CD4-positive, alpha-beta T cell (primary cell): Measurements from ENCODE around the gene TMEM132E. TPM values are rescaled to one million over a fixed set of nuclear protein-coding genes. Genes with fewer than 3 reads are reported as not detected.

Experiments used
- ATAC-seq: fragments of 200-7000 bp; cut with Tn5 transposase; one replicate; pipeline ENCODE4 v1.10.0; 2022; ENCODE audit warnings: mild to moderate bottlenecking; ENCODE audit not compliant: poor library complexity
- CTCF ChIA-PET: fragments of 350-600 bp; sonication (Branson Sonifier 250); formaldehyde crosslinking; loops from one replicate; lab custom pipeline; 2021; ENCODE audit warnings: antibody characterized with exemption, inconsistent platforms; lab: Charles Lee
- POLR2A ChIA-PET: fragments of 350-600 bp; sonication (Branson Sonifier 250); formaldehyde crosslinking; loops from one replicate; lab custom pipeline; 2021; ENCODE audit warnings: antibody characterized with exemption, inconsistent platforms; lab: Charles Lee
- DNase-seq, 14 experiments: peaks; one replicate each; pipeline ENCODE4 v3.0.0-alpha.2; 2013 to 2020; ENCODE audit warnings: mixed read lengths in 2 of 14
- H3K27ac ChIP-seq, 2 donors: one replicate each; pipeline versions ENCODE4 v1.5.1 to v1.7.0; 2013; ENCODE audit warnings: low read length in 2 of 2, low read depth in 1 of 2, mild to moderate bottlenecking in 1 of 2
- H3K27me3 ChIP-seq, 2 experiments: 1 replicate in 1 of 2; 2 replicates in 1 of 2; pipeline versions ENCODE4 v1.6.1 to v1.7.0; 2013; ENCODE audit warnings: low read length in 2 of 2, control low read depth in 1 of 2, mild to moderate bottlenecking in 1 of 2, moderate library complexity in 1 of 2; ENCODE audit not compliant: insufficient read depth in 2 of 2, control insufficient read depth in 1 of 2
- H3K36me3 ChIP-seq: one replicate; pipeline ENCODE4 v1.6.1; 2013; ENCODE audit warnings: low read length, control low read depth; ENCODE audit not compliant: insufficient read depth
- H3K4me1 ChIP-seq: one replicate; pipeline ENCODE4 v1.6.1; 2013; ENCODE audit warnings: low read length, control low read depth; ENCODE audit not compliant: insufficient read depth
- H3K4me3 ChIP-seq: one replicate; pipeline ENCODE4 v1.5.1; 2013; ENCODE audit warnings: mild to moderate bottlenecking, low read length, moderate library complexity
- H3K9me3 ChIP-seq, 2 experiments: 1 replicate in 1 of 2; 2 replicates in 1 of 2; pipeline versions ENCODE4 v1.6.1 to v1.7.0; 2013; ENCODE audit warnings: low read length in 2 of 2, mild to moderate bottlenecking in 2 of 2, control low read depth in 1 of 2, moderate library complexity in 1 of 2; ENCODE audit not compliant: control insufficient read depth in 1 of 2, insufficient read depth in 1 of 2
- H3K27ac Mint-ChIP-seq: one replicate; pipeline ENCODE4 v1.8.0; 2020; ENCODE audit warnings: mixed read lengths
- H3K27me3 Mint-ChIP-seq: one replicate; pipeline ENCODE4 v1.8.0; 2021; ENCODE audit warnings: mixed read lengths
- H3K36me3 Mint-ChIP-seq: one replicate; pipeline ENCODE4 v1.8.0; 2021; ENCODE audit warnings: low read depth, mixed read lengths
- H3K4me1 Mint-ChIP-seq: one replicate; pipeline ENCODE4 v1.8.0; 2021; ENCODE audit warnings: low read depth, mixed read lengths
- H3K4me3 Mint-ChIP-seq: one replicate; pipeline ENCODE4 v1.8.0; 2020; ENCODE audit warnings: mild to moderate bottlenecking, mixed read lengths
- H3K9me3 Mint-ChIP-seq: one replicate; pipeline ENCODE4 v1.8.0; 2020; ENCODE audit warnings: mixed read lengths
- intact Hi-C, 2 experiments: fragments of 100-400 bp; cut with DNase I in 1 of 2; cut with micrococcal nuclease in 1 of 2; formaldehyde crosslinking; loops; one replicate each; pipeline versions ENCODE4 v1.15.1 to v1.9.0; 2023 to 2025; cut with DNase I, micrococcal nuclease
- total RNA-seq, 174 experiments: library from RNA in 2 of 174; stranded (reverse) in 2 of 174; gene quantifications; one replicate each; pipeline ENCODE4 v1.2.3 and lab custom pipeline; 2021 to 2026
- TF ChIP-seq, protein P1 (sequence below): fragments of 200-600 bp; IDR thresholded peaks from one replicate; pipeline ENCODE4 v1.8.0; 2022; ENCODE audit warnings: antibody characterized with exemption, mild to moderate bottlenecking

The TMEM132E gene
- total RNA-seq, 2 experiments from 2014 or later = 0.05 TPM; not detected in 1

GRCh38 chr17:34682305-34682704, 102.9 kb downstream of the TMEM132E start:
- TF ChIP-seq, protein P1, sequence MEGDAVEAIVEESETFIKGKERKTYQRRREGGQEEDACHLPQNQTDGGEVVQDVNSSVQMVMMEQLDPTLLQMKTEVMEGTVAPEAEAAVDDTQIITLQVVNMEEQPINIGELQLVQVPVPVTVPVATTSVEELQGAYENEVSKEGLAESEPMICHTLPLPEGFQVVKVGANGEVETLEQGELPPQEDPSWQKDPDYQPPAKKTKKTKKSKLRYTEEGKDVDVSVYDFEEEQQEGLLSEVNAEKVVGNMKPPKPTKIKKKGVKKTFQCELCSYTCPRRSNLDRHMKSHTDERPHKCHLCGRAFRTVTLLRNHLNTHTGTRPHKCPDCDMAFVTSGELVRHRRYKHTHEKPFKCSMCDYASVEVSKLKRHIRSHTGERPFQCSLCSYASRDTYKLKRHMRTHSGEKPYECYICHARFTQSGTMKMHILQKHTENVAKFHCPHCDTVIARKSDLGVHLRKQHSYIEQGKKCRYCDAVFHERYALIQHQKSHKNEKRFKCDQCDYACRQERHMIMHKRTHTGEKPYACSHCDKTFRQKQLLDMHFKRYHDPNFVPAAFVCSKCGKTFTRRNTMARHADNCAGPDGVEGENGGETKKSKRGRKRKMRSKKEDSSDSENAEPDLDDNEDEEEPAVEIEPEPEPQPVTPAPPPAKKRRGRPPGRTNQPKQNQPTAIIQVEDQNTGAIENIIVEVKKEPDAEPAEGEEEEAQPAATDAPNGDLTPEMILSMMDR = no peak
- Histone ChIP-seq H3K4me1 (no peaks in the 10 kb centered on the region), H3K4me3 (no peak overlapping the region), H3K27me3 (peaks cover 16 to 20% of the 10 kb centered on the region in 2 experiments), H3K27ac (no peak overlapping the region), H3K36me3 (no peaks in the 10 kb centered on the region), H3K9me3 (peaks cover 0 to 4% of the 10 kb centered on the region in 2 experiments)
- Mint-ChIP-seq H3K36me3 (peaks cover under 1% of the 10 kb centered on the region), H3K4me3 (no peak overlapping the region), H3K9me3 (peaks cover 2% of the 10 kb centered on the region), H3K27me3 (peaks cover 65% of the 10 kb centered on the region), H3K27ac (no peak overlapping the region), H3K4me1 (no peaks in the 10 kb centered on the region)
- intact Hi-C loops = no loop called here
- ATAC-seq (no peak), DNase-seq (no peak)
- ChIA-PET CTCF (no interaction called here), POLR2A (no interaction called here)

DNA sequence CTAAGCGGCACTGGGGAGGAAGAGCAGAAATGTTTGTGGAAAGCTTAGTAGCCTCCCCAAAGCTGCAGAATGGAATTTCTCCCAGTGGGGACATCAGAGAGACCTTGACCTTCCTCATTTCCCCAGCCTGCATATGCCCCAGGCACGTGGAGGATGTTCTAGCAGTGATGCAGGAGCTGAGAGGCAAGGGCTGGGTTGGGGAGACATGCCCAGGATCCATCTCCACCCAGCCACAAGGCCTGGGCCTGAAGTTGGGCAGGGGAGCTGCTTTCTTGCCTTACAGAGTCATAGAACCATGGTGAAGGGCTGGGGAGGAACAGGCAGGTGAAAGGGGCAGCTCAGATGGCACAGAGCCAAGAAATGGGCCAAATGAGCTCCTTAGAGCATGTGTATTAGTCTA, 104.0 kb downstream of the TMEM132E start:
- Mint-ChIP-seq H3K27ac (no peak overlapping the region), H3K4me1 (no peaks in the 10 kb centered on the region), H3K4me3 (no peak overlapping the region), H3K9me3 (peaks cover 9% of the 10 kb centered on the region), H3K36me3 (peaks cover 3% of the 10 kb centered on the region), H3K27me3 (peaks cover 65% of the 10 kb centered on the region)
- no peak for ATAC-seq
- H3K36me3 ChIP-seq = no peaks in the 10 kb centered on the region
- peaks cover 15 to 23% of the 10 kb centered on the region in 2 experiments for H3K27me3 ChIP-seq
- DNase-seq = no peak
- intact Hi-C loops = no loop called here
- no peak overlapping the region for H3K4me3 ChIP-seq
- CTCF ChIA-PET = no interaction called here
- POLR2A ChIA-PET = no interaction called here
- peaks cover 0 to 4% of the 10 kb centered on the region in 2 experiments for H3K9me3 ChIP-seq
- H3K4me1 ChIP-seq = no peaks in the 10 kb centered on the region
- H3K27ac ChIP-seq = no peak overlapping the region
- TF ChIP-seq, protein P1 = no peak

Other genes with a start within 250 kb of the TMEM132E start
- not detected for gene CCL13, start 223.1 kb upstream of the TMEM132E start, total RNA-seq
- gene CCL1, start 216.3 kb upstream of the TMEM132E start, total RNA-seq = not detected